Colonic mucosa (tissue), 4 donors: ENCODE measurements around the gene CAMTA1. TPM values are rescaled to one million over a fixed set of nuclear protein-coding genes. Genes with fewer than 3 reads are reported as not detected.

ENCODE experiments used
- DNase-seq: peaks from one replicate; pipeline ENCODE4 v3.0.0-alpha.2; 2020
- H3K27ac ChIP-seq: fragments of 200-600 bp; one replicate; pipeline ENCODE4 v1.8.0; 2021
- H3K27me3 ChIP-seq: fragments of 200-600 bp; one replicate; pipeline ENCODE4 v1.8.0; 2021
- H3K36me3 ChIP-seq: fragments of 200-600 bp; one replicate; pipeline ENCODE4 v1.8.0; 2021
- H3K4me1 ChIP-seq: fragments of 200-600 bp; one replicate; pipeline ENCODE4 v1.8.0; 2021; ENCODE audit warnings: mild to moderate bottlenecking
- H3K4me3 ChIP-seq: fragments of 200-600 bp; one replicate; pipeline ENCODE4 v1.8.0; 2021
- H3K9ac ChIP-seq, 2 donors: one replicate each; pipeline ENCODE4 v1.7.0; 2013; ENCODE audit warnings: control low read depth in 2 of 2, low read depth in 2 of 2, low read length in 2 of 2
- H3K9me3 ChIP-seq: fragments of 200-600 bp; one replicate; pipeline ENCODE4 v1.8.0; 2021
- intact Hi-C: fragments of 100-400 bp; cut with DNase I; formaldehyde crosslinking; loops from one replicate; pipeline ENCODE4 v1.14.1; 2022
- total RNA-seq, 2 donors: library from RNA; stranded (reverse); fragmentation: NEBNext Ultra II Directional in 1 of 2; extraction: Animal tissue kit (Norgen Biotek cat#: 25700) in 1 of 2; gene quantifications; one replicate each; pipeline ENCODE4 v1.2.1, GENCODE V29; 2021
- TF ChIP-seq, protein P1 (sequence below): fragments of 200-600 bp; IDR thresholded peaks from one replicate; pipeline ENCODE4 v1.8.0; 2022; ENCODE audit warnings: antibody characterized with exemption, mild to moderate bottlenecking
- donor health status: healthy.
- donor health status: DM: no; HTN: no; CAD: no.
- donor health status: DM: no; HTN: no; CAD: no.

The CAMTA1 gene
- total RNA-seq, 2 donors from 2014 or later: 76.8 to 92.8 TPM

DNA sequence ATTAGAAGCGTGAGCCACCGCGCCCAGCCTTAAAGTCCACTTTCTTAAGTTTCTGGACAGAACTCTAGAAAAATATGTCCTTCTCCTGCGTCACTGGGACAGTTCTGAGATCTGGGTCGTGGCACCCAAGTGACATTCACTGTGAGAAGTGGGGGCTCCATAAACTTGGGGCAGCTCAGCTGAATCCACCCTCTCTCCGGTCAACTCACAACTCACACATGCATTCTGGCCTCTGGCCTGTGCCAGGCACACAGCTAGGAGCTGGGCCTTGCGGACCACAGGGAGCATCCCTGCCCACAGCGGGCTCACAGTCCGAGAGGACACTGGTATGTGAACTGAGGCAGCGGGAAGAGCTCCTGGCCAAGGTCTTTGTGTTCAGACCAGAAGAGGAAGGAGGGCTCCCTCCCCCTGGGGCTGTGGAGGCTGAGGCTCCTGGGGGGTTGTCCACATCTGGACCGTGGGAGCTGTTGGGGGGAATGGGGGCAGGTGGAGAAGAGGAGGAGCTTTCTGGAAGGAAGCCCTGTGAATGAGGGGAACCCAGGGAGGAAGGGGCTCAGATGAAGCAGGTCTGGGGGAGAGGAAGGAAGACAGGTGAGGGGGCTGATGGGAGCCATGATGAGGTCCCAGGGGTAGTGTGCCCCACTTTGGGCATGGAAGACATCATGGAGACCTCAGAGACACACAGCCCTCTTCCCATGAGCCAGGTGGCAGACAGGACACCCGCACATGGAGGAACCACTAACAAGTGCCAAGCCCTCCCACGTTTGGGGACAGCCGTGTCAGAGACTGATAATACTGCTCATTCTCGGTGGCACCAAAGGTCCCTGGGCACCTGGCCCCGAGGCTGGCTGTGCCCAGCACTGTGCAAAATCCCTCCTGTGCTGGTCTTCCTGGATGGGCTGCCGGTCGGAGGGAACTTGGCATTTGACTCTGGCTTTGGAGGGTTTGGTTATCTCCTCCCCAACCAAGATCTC lies 794.9 kb downstream of the CAMTA1 start:
- intact Hi-C loops: no loop called here
- Histone ChIP-seq H3K4me3 (no peak overlapping the region), H3K27me3 (no peaks in the 10 kb centered on the region), H3K4me1 (no peaks in the 10 kb centered on the region), H3K9me3 (no peaks in the 10 kb centered on the region), H3K9ac (no peak overlapping the region), H3K36me3 (no peaks in the 10 kb centered on the region), H3K27ac (no peak overlapping the region)
- TF ChIP-seq, protein P1, sequence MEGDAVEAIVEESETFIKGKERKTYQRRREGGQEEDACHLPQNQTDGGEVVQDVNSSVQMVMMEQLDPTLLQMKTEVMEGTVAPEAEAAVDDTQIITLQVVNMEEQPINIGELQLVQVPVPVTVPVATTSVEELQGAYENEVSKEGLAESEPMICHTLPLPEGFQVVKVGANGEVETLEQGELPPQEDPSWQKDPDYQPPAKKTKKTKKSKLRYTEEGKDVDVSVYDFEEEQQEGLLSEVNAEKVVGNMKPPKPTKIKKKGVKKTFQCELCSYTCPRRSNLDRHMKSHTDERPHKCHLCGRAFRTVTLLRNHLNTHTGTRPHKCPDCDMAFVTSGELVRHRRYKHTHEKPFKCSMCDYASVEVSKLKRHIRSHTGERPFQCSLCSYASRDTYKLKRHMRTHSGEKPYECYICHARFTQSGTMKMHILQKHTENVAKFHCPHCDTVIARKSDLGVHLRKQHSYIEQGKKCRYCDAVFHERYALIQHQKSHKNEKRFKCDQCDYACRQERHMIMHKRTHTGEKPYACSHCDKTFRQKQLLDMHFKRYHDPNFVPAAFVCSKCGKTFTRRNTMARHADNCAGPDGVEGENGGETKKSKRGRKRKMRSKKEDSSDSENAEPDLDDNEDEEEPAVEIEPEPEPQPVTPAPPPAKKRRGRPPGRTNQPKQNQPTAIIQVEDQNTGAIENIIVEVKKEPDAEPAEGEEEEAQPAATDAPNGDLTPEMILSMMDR: no peak
- DNase-seq: no peak

DNA sequence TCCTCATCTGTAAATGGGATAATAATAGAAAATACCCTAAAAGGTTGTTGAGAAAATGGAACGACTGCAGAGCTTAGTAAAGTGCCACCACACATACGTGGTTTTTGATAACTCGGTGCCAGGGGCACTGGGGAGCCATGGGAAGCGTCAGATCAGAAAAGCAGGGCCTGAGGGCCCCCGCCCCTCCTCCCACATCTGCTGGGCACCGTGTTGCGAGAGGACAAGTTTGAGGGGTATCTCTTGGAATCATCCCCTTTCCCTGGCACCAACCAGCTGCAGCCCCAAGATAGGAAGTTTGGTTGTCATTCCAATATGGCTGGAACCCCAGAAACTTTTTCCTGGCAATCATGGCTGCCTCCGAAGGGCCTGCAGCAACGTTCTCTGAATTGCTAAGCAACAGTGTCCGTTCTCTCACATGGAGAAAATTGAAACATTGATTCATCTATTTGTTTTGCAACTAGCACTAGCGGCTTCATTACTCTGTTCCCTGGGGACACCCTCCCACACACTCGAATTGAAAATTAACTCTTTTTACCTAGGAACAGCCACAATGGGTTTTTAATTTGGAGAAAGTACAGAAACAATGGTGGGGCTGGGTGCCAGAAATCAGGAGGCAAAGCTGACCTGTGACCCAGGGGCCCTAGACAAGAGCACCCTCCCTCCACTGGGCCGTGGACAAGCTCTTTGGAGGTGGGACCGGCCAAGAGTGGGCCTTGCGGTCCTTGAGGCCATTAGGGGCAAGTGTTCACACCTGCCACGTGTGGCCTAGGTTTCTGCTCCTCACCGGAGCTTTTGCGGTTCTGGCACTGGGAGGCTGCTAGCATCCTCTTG lies 795.9 kb downstream of the CAMTA1 start:
- no peak for DNase-seq
- no peaks in the 10 kb centered on the region for H3K36me3 ChIP-seq
- H3K9me3 ChIP-seq: no peaks in the 10 kb centered on the region
- intact Hi-C loops: no loop called here
- H3K9ac ChIP-seq: no peak overlapping the region
- H3K4me1 ChIP-seq: no peaks in the 10 kb centered on the region
- TF ChIP-seq, protein P1: no peak
- H3K27me3 ChIP-seq: no peaks in the 10 kb centered on the region
- H3K27ac ChIP-seq: no peak overlapping the region
- no peak overlapping the region for H3K4me3 ChIP-seq

DNA sequence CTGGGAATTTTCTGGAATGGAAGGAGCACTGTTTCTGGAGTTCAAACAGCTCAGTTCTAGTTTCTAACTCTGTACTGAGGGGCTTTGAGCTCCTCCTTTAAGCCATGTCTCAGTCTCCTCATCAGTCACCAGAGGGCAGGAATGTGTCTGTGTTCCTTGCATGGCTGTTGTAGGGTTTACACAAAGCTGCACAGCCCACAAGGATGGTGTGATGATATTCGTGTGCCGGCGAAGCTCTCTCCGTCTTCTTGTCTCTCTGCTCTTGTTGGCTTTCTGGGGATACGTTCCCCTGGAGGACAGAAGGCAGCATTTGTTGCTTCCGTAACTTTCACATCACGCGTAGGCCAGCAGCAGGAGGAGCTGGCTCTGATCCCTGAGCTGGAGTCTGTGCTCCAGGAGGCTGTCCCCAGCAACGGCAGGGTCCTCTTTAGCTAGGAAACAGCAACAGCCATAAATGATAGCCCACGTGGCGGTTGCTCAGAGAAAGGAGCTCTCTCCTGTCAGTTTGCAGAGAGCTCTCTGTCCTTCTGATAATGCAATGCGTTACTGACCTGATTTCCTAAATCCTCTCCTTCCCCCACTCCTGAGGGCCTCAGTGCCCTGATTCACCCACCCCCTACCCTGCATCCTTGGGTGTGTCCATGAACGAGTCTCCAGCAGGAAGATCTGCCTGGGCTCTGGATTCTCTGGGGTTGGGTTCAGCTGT lies 796.7 kb downstream of the CAMTA1 start:
- intact Hi-C loops: no loop called here
- Histone ChIP-seq H3K9me3 (no peaks in the 10 kb centered on the region), H3K36me3 (no peaks in the 10 kb centered on the region), H3K27ac (no peak overlapping the region), H3K4me1 (no peaks in the 10 kb centered on the region), H3K4me3 (no peak overlapping the region), H3K9ac (no peak overlapping the region), H3K27me3 (no peaks in the 10 kb centered on the region)
- TF ChIP-seq, protein P1: no peak
- no peak for DNase-seq

DNA sequence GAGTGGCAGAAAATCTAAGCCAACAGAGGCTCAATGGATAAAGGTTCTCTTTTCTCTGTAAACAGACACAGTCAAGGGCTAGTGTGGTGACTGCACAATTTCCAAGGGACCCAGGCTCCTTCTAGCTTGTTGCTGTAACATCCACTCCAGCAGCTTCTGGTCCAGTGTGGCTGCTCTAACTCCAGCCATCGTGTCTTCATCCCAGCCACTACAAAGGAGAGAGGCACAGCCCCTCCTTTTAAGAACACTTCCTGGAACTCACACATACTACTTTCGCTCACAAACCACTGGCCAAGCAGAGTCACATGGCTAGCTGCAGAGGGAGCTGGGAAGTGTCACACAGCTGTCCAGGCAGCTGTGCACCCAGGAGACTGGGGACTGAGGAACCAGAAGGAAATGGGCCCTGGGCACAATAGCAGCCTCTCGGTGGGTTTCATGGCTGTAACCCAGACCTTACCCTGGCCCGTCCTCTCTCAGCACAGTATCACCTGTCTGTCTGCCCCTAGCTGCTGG lies 797.3 kb downstream of the CAMTA1 start:
- Histone ChIP-seq H3K4me1 (no peaks in the 10 kb centered on the region), H3K9me3 (no peaks in the 10 kb centered on the region), H3K36me3 (no peaks in the 10 kb centered on the region), H3K9ac (no peak overlapping the region), H3K27me3 (no peaks in the 10 kb centered on the region), H3K4me3 (no peak overlapping the region), H3K27ac (no peak overlapping the region)
- TF ChIP-seq, protein P1: no peak
- DNase-seq: no peak
- intact Hi-C loops: no loop called here
